GM12864 (cell line): Measurements from ENCODE around the gene PFKFB4.

Experiments used
- DNase-seq: peaks from one replicate; pipeline ENCODE4 v3.0.0-alpha.2; 2011; ENCODE audit warnings: low read depth
- H3K4me3 ChIP-seq: 2 replicates; pipeline ENCODE4 v1.5.1; 2011; ENCODE audit warnings: mild to moderate bottlenecking, low read depth, low read length, control low read depth
- CTCF ChIP-seq: IDR thresholded peaks from 2 replicates; pipeline ENCODE4 v1.5.1; 2011; ENCODE audit warnings: low read depth, mild to moderate bottlenecking, moderate library complexity, low read length, control low read depth, inconsistent platforms; ENCODE audit errors: missing control alignments

Gene PFKFB4

GRCh38 chr3:48571938-48572337 is 15.3 kb upstream of the PFKFB4 start:
- no peak for DNase-seq
- H3K4me3 ChIP-seq, result no peak overlapping the region
- TF ChIP-seq CTCF, result no peak

- no peak overlapping the region for H3K4me3 ChIP-seq
- no peak for DNase-seq
- no peak for TF ChIP-seq CTCF
Measured at GRCh38 chr3:48569808-48570450, 13.3 kb upstream of the PFKFB4 start.

- no peak for TF ChIP-seq CTCF
Measured at GRCh38 chr3:48569400-48569799, 12.8 kb upstream of the PFKFB4 start.

GRCh38 chr3:48568476-48568875 is 11.9 kb upstream of the PFKFB4 start:
- TF ChIP-seq CTCF, result no peak
- no peak for DNase-seq
- no peak overlapping the region for H3K4me3 ChIP-seq

More at GRCh38 chr3:48569400-48569799, 12.8 kb upstream of the PFKFB4 start:
- H3K4me3 ChIP-seq, result no peak overlapping the region
- DNase-seq, result no peak

GRCh38 chr3:48567500-48567899 is 10.9 kb upstream of the PFKFB4 start:
- no peak overlapping the region for H3K4me3 ChIP-seq

GRCh38 chr3:48567090-48567489 is 10.5 kb upstream of the PFKFB4 start:
- TF ChIP-seq CTCF, result no peak
- DNase-seq, result no peak
- no peak overlapping the region for H3K4me3 ChIP-seq

More at GRCh38 chr3:48567500-48567899, 10.9 kb upstream of the PFKFB4 start:
- TF ChIP-seq CTCF, result no peak
- no peak for DNase-seq

- no peak for TF ChIP-seq CTCF
- DNase-seq, result no peak
- no peak overlapping the region for H3K4me3 ChIP-seq
Measured at GRCh38 chr3:48566401-48566760, 9.8 kb upstream of the PFKFB4 start.
